ENCODE results near the gene GPR63.

The GPR63 gene

DNA sequence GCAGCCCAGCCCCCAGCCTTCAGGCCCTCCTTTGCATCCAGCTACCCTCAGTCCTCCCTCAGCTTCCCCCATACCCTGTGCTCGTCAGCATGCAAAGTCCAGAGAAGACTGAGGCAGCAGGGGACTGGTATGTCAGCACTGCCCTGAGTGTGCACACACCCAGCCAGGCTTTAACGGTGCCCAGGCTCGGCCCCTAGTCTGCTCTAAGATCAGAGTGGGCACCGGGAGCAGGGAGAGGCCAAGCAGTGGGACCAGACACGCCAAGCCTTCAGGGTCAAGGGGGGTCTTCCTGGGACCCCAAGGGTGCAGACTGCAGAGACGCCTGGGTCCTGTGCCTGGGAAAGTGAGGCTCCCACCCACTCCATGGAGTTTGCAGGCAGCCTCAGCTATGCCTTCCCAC, 74.7 kb downstream of the GPR63 start:
- in situ Hi-C loops (cut with MboI; ENCODE audit: low sequenced_read_pairs): no loop called here

- in situ Hi-C loops (cut with MboI; ENCODE audit: low sequenced_read_pairs): no loop called here
These were observed 75.5 kb downstream of the GPR63 start for GRCh38 chr6:96761794-96762193.

GRCh38 chr6:96760153-96760687, 77.1 kb downstream of the GPR63 start:
- in situ Hi-C loops (cut with MboI; ENCODE audit: low sequenced_read_pairs): no loop called here

DNA sequence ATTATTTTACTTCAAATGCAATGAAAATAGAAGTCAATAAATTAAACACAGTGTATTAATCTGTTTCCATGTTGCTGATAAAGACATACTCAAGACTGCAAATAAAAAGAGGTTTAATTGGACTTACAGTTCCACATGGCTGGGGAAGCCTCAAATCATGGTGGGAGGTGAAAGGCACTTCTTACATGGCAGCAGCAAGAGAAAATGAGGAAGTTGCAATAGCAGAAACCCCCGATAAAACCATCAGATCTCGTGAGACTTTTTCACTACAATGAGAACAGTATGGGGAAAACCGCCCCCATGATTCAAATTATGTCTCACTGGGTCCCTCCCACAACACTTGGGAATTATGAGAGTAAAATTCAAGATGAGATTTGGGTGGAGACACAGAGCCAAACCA, 82.2 kb downstream of the GPR63 start:
- in situ Hi-C loops (cut with MboI; ENCODE audit: low sequenced_read_pairs): no loop called here

DNA sequence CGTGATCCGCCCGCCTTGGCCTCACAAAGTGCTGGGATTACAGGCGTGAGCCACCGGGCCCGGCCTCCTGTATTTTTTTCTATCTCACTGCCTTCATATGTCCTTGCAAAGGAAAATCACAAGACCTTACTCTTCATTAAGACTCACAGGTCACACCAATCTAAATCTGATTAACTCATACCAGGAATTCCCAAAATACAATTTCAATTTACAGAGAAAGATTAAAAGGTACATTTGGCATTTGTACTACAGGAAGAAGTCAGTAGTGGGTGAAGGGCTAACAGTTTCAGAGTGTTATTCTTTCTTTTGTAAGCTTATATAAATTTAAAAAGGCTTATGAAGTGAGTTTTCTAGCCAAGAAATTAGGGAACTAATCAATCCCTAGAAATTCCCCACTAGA, 87.4 kb downstream of the GPR63 start:
- in situ Hi-C loops (cut with MboI; ENCODE audit: low sequenced_read_pairs): no loop called here
